ENCODE data around the gene KPNA5. TPM values are rescaled to one million over a fixed set of nuclear protein-coding genes. Genes with fewer than 3 reads are reported as not detected.

Gene KPNA5
- total and polyA plus RNA-seq, 3 donors from 2014 or later, result 23.4 to 50.3 (median 32.8) TPM

DNA sequence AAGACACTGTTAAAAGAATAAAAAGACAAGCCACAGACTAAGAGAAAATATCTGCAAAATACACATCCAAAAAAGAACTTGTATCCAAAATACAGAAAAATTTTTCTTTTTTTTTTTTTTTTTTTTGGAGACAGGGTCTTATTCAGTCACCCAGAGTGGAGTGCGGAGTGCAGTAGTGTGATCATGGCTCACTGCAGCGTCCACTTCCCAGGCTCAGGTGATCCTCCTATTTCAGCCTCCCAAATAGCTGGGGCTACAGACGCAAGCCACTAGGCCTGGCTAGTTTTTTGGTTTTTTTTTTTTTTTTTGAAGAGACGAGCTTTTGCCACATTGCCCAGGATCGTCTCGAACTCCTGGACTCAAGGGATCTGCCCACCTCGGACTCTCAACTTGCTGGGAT lies 15.5 kb upstream of the KPNA5 start:
- Histone ChIP-seq H3K4me3 (no peak overlapping the region), H3K27ac (no peak overlapping the region), H3K27me3 (no peaks in the 10 kb centered on the region), H3K9me3 (no peaks in the 10 kb centered on the region), H3K4me1 (no peaks in the 10 kb centered on the region), H3K36me3 (ENCODE audit: low read depth, missing control alignments) (no peaks in the 10 kb centered on the region)
- intact Hi-C loops (cut with DNase I; ENCODE audit: low total_unique reads), result no loop called here
- TF ChIP-seq, protein P1, sequence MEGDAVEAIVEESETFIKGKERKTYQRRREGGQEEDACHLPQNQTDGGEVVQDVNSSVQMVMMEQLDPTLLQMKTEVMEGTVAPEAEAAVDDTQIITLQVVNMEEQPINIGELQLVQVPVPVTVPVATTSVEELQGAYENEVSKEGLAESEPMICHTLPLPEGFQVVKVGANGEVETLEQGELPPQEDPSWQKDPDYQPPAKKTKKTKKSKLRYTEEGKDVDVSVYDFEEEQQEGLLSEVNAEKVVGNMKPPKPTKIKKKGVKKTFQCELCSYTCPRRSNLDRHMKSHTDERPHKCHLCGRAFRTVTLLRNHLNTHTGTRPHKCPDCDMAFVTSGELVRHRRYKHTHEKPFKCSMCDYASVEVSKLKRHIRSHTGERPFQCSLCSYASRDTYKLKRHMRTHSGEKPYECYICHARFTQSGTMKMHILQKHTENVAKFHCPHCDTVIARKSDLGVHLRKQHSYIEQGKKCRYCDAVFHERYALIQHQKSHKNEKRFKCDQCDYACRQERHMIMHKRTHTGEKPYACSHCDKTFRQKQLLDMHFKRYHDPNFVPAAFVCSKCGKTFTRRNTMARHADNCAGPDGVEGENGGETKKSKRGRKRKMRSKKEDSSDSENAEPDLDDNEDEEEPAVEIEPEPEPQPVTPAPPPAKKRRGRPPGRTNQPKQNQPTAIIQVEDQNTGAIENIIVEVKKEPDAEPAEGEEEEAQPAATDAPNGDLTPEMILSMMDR (IDR thresholded peaks at IDR 0.05), result no peak
- TF ChIP-seq POLR2A (IDR thresholded peaks at IDR 0.05), result no peak
- 74 to 86% methylated on average over 7 of the region's 7 CpGs for WGBS, 2 donors
- no peak for DNase-seq

DNA sequence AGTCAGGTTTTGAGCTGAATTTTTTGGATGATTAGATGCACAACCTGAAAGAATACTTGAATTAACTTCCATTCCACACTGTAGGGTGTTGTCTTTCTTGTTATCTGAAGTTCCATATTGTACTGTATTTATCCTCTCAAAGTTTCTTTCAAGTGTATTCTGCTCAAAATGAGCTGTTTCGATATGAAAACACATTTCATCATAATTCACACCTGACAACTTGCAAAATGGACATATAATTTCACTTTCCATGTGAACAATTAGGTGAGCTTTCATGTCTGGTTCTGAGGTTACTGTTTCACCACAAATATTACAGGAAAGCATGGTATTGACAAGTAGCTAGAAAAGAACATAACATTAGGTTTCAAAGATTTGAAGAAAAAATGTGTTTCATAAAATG lies 14.1 kb upstream of the KPNA5 start:
- Histone ChIP-seq H3K4me3 (no peak overlapping the region), H3K36me3 (ENCODE audit: low read depth, missing control alignments) (no peaks in the 10 kb centered on the region), H3K9me3 (no peaks in the 10 kb centered on the region), H3K27ac (no peak overlapping the region), H3K4me1 (no peaks in the 10 kb centered on the region), H3K27me3 (no peaks in the 10 kb centered on the region)
- 60 to 78% methylated on average over 1 of the region's 1 CpG for WGBS, 2 donors
- intact Hi-C loops (cut with DNase I; ENCODE audit: low total_unique reads), result no loop called here
- DNase-seq, result no peak
- TF ChIP-seq POLR2A (IDR thresholded peaks at IDR 0.05), result no peak
- TF ChIP-seq, protein P1 (IDR thresholded peaks at IDR 0.05), result no peak

DNA sequence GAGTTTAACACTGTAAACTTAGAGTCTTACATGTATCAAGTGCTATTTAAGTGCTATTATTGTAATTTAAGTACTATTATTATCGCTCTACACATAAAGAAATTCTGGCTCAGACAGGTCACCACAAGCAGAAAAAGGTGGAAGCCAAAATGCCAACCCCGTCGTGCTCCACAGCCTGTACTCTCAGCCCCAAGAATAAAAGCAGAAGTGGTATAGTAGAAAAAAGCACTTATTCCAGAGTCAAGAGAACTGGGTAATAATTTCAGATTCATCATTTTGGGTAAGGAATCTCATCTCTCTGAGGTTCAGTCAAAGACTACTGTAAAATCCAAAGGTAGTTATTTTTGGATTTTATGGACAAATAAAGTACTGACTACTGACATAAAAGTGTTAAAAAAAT lies 13.4 kb upstream of the KPNA5 start:
- no peaks in the 10 kb centered on the region for H3K9me3 ChIP-seq
- 23 to 33% methylated on average over 3 of the region's 3 CpGs for WGBS, 2 donors
- no peak for DNase-seq
- intact Hi-C loops (cut with DNase I; ENCODE audit: low total_unique reads), result no loop called here
- peak overlapping the region; percentile 61 to 79 for H3K27ac ChIP-seq
- peak overlapping the region; percentile 78 to 83 for H3K4me3 ChIP-seq
- TF ChIP-seq POLR2A (IDR thresholded peaks at IDR 0.05), result no peak
- TF ChIP-seq, protein P1 (IDR thresholded peaks at IDR 0.05), result no peak
- H3K27me3 ChIP-seq, result no peaks in the 10 kb centered on the region
- no peaks in the 10 kb centered on the region for H3K4me1 ChIP-seq
- no peaks in the 10 kb centered on the region for H3K36me3 ChIP-seq (ENCODE audit: low read depth, missing control alignments)

DNA sequence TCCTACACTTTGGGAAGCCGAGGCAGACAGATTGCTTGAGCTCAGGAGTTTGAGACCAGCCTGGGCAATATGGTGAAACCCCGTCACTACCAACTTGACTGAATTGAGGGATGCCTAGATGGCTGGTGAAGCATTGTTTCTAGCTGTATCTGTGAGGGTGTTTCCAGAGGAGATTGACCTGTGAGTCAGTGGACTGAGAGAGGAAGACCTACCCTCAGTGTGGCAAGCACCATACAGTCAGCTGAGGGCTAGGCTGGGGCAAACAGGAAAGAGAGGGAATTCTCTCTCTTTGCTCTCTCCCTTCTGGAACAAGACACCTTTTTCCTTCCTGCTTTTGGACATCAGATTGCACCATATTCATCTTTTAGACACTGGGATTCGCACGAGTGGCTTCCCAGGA lies 8.7 kb upstream of the KPNA5 start:
- intact Hi-C loops (cut with DNase I; ENCODE audit: low total_unique reads), result no loop called here
- no peak for DNase-seq
- no peaks in the 10 kb centered on the region for H3K27me3 ChIP-seq
- TF ChIP-seq POLR2A (IDR thresholded peaks at IDR 0.05), result no peak
- TF ChIP-seq, protein P1 (IDR thresholded peaks at IDR 0.05), result no peak
- H3K4me3 ChIP-seq, result no peak overlapping the region
- no peak overlapping the region for H3K27ac ChIP-seq
- H3K9me3 ChIP-seq, result no peaks in the 10 kb centered on the region
- 80 to 88% methylated on average over 4 of the region's 4 CpGs for WGBS, 2 donors
- no peaks in the 10 kb centered on the region for H3K36me3 ChIP-seq (ENCODE audit: low read depth, missing control alignments)
- H3K4me1 ChIP-seq, result no peaks in the 10 kb centered on the region

DNA sequence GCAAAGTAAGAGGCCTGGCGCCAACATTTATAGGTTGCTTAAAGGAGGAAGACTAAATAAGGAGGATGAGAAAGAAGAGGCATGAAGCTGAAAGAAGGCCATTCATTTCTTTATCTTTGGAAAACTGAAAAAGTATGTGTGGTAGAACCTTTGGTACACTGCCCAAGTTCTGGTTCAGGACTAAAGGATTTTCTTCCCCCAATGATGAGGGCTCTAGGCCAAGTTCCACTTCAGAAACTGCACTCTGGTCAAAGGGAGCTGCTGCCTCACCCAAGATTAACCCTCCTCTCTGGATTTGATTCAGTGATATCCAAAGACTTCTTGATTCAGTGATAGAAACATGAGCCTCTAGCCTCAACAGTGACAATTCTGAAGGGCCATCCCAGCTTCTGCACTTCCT lies 5.0 kb upstream of the KPNA5 start:
- no peaks in the 10 kb centered on the region for H3K27me3 ChIP-seq
- no peak for DNase-seq
- H3K4me3 ChIP-seq, result no peak overlapping the region
- H3K9me3 ChIP-seq, result no peaks in the 10 kb centered on the region
- H3K36me3 ChIP-seq (ENCODE audit: low read depth, missing control alignments), result no peaks in the 10 kb centered on the region
- 61 to 89% methylated on average over 1 of the region's 1 CpG for WGBS, 2 donors
- no peaks in the 10 kb centered on the region for H3K4me1 ChIP-seq
- H3K27ac ChIP-seq, result no peak overlapping the region
- TF ChIP-seq, protein P1 (IDR thresholded peaks at IDR 0.05), result no peak
- TF ChIP-seq POLR2A (IDR thresholded peaks at IDR 0.05), result no peak
- intact Hi-C loops (cut with DNase I; ENCODE audit: low total_unique reads), result no loop called here

Data from testis (tissue), 3 donors.